Endothelial cell of umbilical vein (primary cell): ENCODE measurements around the gene OR51G2.

Source experiments
- CTCF ChIP-seq, 2 donors: IDR thresholded peaks; 1 replicate in 1 of 2; 2 replicates in 1 of 2; pipeline ENCODE4 v1.5.1; 2011; ENCODE audit warnings: low read length in 2 of 2, mild to moderate bottlenecking in 2 of 2, moderate library complexity in 2 of 2, control low read depth in 1 of 2, inconsistent platforms in 1 of 2, low read depth in 1 of 2; ENCODE audit not compliant: insufficient read depth in 1 of 2; ENCODE audit errors: extremely low read depth in 1 of 2
- EZH2 ChIP-seq: IDR thresholded peaks from 2 replicates; pipeline ENCODE4 v1.6.1; 2012; ENCODE audit warnings: borderline replicate concordance, low read depth, mild to moderate bottlenecking, moderate library complexity, low read length, inconsistent platforms; ENCODE audit not compliant: severe bottlenecking
- FOS ChIP-seq: IDR thresholded peaks from 2 replicates; pipeline ENCODE4 v1.6.1; 2011; ENCODE audit warnings: mild to moderate bottlenecking, low read length, moderate library complexity, borderline replicate concordance; ENCODE audit not compliant: insufficient read depth
- GATA2 ChIP-seq: IDR thresholded peaks from 2 replicates; pipeline ENCODE4 v1.7.0; 2011; ENCODE audit warnings: low read depth, mild to moderate bottlenecking, moderate library complexity, mixed read lengths, low read length; ENCODE audit not compliant: insufficient read length, insufficient read depth
- JUN ChIP-seq: IDR thresholded peaks from 2 replicates; pipeline ENCODE4 v1.6.1; 2011; ENCODE audit warnings: borderline replicate concordance, low read depth; ENCODE audit not compliant: insufficient read length, insufficient read depth
- MAX ChIP-seq: IDR thresholded peaks from 2 replicates; pipeline ENCODE4 v1.6.1; 2011; ENCODE audit not compliant: insufficient read depth, insufficient read length
- MYC ChIP-seq: IDR thresholded peaks from one replicate; pipeline ENCODE4 v1.6.1; 2011; ENCODE audit warnings: mild to moderate bottlenecking, low read depth, low read length
- POLR2A ChIP-seq: IDR thresholded peaks from 2 replicates; pipeline ENCODE4 v1.6.1; 2012; ENCODE audit warnings: low read depth, mild to moderate bottlenecking, control low read depth, low read length
- POLR2AphosphoS5 ChIP-seq: IDR thresholded peaks from 2 replicates; pipeline ENCODE4 v1.6.1; 2012; ENCODE audit warnings: low read depth, mild to moderate bottlenecking, control low read depth, low read length, moderate library complexity; ENCODE audit not compliant: insufficient read depth

GRCh38 chr11:4947505-4947904 is 28.4 kb upstream of the OR51G2 start, which contains the start of gene OR51A4:
- TF ChIP-seq POLR2A (no peak), POLR2AphosphoS5 (no peak), CTCF (IDR thresholded peaks at IDR 0.05; ENCODE audit: extremely low read depth in 1 of 2, insufficient read depth in 1 of 2, low read depth in 1 of 2, low read length in 2 of 2) (no peak), EZH2 (no peak), FOS (no peak), MYC (no peak), JUN (no peak), GATA2 (no peak), MAX (no peak)
